Stimulated activated CD4-positive, alpha-beta T cell treated with anti-CD3 and anti-CD28 coated beads, Interleukin-1b, Interleukin-23, amount 100 ng/mL, for 48 hours (primary cell): ENCODE measurements around the gene RAVER1.

Source experiments
- DNase-seq: peaks from one replicate; pipeline ENCODE4 v3.0.0-alpha.2; 2020

The RAVER1 gene

GRCh38 chr19:10317045-10317856 is 16.1 kb downstream of the RAVER1 start:
- no peak for DNase-seq

- no peak for DNase-seq
Measured at GRCh38 chr19:10316229-10317044, 16.9 kb downstream of the RAVER1 start.

DNA sequence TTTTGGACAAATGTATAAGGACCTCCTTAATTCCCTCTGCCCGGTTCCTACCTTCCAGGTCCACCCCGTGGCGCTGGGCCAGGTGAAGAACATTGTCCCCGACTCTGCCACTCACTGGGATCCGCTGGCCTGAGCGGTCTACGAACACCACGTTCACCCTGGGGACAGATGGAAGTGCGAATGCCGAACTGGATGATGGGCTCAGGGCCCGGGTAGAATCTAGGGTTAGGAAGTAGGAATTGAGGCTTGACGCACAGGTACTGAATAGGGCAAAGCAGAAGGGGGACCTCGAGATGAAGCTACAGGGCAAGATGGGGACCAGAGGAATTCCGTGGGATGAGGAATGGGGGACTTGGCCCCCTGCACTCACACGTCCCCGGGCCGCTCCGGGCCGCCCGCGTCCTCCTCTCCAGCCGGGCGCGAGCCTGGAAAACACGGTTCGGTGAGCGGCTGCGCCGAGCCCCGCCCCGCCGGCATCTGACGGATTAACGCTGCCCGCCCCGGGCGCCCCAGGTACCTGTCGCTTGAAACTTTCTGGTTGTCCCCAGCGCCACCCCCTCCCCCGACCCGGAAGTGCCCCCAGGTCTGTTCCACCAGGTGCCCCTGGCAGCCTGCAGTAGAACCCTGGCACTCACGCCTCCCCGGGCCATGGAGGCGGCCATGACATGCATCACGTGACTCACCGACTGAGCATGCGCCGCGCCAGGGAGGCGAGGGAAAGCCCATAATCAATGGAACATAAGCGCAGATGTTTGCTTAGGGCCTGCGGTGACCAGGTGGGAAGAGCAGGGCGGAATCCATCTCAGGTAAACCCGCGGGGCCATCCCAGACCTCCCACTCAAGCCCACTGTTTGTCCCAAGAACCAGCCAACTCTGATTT is 17.8 kb downstream of the RAVER1 start, which contains the start of gene FDX2:
TSS of gene FDX2 (minus strand) at position 681 of the 880 bp plus-strand sequence. CDS start at position 662, 19 bp downstream.
- DNase-seq: peak; percentile 90

DNA sequence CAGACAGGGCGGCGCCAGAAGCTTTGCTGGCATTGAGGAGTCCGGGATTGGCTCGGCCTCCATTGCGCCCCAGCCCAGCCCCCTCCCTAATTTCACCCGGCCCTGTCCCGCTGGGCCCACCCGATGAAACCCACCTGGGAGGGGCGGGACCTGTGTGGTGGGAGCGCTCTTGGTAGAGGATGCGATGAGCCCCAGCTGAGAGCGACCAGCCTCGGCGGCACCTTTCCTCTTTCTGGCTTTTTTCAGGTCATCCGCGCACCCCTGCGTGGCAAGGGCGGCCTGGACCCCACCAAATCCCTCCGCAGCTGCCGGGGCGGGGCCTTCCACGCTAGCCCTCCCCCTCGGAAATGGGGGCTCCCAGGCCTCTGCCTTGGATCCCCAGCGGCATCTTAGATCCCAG is 23.9 kb downstream of the RAVER1 start, which contains the start of gene ZGLP1:
TSS of gene ZGLP1 (minus strand) at position 393 of the 400 bp plus-strand sequence.
- no peak for DNase-seq

GRCh38 chr19:10306327-10306726 is 27.0 kb downstream of the RAVER1 start:
- DNase-seq: no peak

DNA sequence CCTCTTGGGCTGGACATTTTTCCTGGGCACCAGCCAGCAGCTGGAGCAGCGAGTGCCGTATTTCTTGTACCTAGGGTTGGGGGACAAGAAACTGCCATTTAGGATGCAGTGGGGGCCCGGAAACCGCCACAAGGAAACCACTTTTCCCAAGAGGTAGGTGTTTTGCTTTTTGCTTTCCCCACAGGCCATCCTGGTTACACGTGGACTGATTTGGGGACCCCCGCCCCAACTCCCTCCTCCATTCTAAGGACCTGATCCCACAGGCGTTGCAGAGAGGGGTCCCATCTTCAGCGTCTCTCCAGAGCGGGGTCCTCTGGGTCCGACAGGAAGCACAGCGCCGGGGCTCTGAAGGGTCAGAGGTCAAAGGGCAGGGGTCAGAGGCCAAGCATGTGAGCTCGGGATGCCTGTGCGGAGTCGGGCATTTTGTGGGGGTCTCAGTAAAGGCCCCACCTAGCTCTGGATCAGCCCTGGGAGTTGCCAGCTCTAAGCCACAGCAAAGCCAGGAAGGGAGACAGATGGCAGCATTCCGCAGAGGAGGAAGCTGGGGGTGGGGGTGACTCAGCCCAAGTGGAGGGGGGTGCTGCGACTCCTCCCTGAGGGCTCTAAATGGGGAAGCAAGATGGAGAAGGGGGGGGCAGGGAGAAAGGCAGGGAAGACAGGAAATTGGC is 28.1 kb downstream of the RAVER1 start:
- no peak for DNase-seq

- DNase-seq: no peak
Measured at GRCh38 chr19:10299545-10300458, 33.5 kb downstream of the RAVER1 start.

DNA sequence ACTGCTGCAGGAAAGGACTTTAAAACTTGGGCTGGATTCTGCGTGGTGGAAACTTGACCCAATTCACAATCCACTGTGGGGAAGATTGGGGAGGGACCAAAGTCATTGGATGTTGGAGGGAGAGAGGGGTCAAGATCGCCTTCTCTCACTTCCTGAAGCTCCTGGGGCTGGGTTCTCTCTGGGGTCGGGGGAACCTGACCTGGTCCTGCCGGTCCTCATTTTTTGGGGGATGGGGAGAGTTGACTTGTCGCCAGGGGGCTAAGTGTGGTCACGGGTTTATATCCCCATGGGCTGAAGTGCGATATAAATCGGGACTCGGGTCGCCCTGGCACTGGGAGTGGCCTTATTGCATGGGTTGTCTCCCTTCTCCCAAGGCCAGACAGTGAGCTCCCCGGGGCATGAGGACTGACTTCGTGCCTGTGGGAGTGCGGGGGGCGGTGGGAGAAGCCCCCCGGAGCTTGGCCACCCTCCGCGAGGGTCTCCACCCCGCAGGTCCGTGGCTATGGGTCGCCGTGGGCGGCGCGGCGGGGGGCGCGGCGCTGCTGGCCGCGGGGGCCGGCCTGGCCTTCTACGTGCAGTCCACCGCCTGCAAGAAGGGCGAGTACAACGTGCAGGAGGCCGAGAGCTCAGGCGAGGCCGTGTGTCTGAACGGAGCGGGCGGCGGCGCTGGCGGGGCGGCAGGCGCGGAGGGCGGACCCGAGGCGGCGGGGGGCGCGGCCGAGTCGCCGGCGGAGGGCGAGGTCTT is 37.3 kb downstream of the RAVER1 start:
- no peak for DNase-seq

GRCh38 chr19:10295305-10295846 is 38.0 kb downstream of the RAVER1 start:
- DNase-seq: peak; percentile 54

- DNase-seq: no peak
Measured at GRCh38 chr19:10294368-10294697, 39.0 kb downstream of the RAVER1 start.

DNA sequence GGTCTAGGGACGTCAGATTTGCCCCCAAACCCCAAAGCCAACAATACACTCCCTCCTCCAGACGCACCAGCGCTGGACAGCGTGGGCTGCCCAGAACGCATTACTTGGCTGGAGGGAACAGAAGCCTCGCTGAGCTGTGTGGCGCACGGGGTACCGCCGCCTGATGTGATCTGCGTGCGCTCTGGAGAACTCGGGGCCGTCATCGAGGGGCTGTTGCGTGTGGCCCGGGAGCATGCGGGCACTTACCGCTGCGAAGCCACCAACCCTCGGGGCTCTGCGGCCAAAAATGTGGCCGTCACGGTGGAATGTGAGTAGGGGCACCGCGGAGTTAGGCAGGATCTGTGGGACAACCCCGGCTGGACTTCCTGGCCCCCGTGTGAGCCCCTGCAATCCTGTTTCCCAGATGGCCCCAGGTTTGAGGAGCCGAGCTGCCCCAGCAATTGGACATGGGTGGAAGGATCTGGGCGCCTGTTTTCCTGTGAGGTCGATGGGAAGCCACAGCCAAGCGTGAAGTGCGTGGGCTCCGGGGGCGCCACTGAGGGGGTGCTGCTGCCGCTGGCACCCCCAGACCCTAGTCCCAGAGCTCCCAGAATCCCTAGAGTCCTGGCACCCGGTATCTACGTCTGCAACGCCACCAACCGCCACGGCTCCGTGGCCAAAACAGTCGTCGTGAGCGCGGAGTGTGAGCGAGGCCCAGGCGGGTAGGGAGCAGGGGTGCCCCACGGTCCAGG is 39.5 kb downstream of the RAVER1 start:
- no peak for DNase-seq

- DNase-seq: no peak
Measured at GRCh38 chr19:10292789-10293636, 40.3 kb downstream of the RAVER1 start.

DNA sequence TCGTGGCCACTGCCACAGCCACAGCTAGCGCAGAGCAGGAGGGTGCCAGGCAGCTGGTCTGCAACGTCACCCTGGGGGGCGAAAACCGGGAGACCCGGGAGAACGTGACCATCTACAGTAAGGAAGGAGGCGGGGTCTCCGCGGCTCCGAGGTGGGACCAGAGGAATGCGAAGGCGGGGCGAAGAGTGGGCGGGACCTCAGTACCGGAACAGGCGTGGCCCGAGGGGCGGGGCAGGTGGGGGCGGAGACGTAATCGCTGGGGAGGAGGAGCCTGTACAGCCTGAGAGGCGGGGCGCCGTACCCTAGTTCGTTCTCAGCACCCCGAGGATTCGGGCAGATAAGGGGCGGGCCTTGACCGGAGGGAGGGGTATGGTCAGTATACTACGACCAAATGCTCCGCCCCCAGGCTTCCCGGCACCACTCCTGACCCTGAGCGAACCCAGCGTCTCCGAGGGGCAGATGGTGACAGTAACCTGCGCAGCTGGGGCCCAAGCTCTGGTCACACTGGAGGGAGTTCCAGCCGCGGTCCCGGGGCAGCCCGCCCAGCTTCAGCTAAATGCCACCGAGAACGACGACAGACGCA is 41.0 kb downstream of the RAVER1 start:
- DNase-seq: peak; percentile 82

DNA sequence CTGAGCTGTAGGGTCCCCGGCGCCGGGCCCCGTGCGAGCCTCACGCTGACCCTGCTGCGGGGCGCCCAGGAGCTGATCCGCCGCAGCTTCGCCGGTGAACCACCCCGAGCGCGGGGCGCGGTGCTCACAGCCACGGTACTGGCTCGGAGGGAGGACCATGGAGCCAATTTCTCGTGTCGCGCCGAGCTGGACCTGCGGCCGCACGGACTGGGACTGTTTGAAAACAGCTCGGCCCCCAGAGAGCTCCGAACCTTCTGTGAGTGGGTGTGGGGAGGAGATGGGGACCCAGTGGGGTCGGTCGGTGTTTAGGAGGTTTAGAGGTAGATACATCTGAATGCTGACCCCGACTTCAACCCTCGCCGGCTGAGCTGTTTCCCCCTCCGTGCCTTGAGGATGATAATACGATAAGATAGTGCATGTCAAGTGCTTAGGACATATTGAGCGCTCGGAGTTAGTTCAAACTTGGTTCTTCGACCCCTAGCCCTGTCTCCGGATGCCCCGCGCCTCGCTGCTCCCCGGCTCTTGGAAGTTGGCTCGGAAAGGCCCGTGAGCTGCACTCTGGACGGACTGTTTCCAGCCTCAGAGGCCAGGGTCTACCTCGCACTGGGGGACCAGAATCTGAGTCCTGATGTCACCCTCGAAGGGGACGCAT is 41.6 kb downstream of the RAVER1 start:
- no peak for DNase-seq

DNA sequence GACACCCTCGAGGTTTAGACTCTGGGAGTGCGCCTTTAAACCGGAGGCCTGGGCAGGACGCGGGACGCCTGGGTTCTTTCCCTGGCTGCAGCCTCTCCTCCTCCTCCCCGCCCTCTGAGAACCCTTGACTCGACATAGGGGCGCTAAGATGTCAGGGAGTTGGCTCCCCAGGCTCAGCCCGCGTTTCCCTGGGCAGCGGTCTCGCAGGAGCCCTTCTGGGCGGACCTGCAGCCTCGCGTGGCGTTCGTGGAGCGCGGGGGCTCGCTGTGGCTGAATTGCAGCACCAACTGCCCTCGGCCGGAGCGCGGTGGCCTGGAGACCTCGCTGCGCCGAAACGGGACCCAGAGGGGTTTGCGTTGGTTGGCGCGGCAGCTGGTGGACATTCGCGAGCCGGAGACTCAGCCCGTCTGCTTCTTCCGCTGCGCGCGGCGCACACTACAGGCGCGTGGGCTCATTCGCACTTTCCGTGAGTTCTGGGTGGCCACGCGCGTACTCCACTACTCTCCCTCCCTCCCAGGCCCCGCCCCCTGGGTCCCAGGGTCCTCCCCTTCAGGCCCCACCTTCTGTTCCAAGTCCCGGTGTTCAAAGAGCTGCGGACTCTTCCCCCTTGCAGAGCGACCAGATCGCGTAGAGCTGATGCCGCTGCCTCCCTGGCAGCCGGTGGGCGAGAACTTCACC is 42.3 kb downstream of the RAVER1 start:
- DNase-seq: peak; percentile 58

DNA sequence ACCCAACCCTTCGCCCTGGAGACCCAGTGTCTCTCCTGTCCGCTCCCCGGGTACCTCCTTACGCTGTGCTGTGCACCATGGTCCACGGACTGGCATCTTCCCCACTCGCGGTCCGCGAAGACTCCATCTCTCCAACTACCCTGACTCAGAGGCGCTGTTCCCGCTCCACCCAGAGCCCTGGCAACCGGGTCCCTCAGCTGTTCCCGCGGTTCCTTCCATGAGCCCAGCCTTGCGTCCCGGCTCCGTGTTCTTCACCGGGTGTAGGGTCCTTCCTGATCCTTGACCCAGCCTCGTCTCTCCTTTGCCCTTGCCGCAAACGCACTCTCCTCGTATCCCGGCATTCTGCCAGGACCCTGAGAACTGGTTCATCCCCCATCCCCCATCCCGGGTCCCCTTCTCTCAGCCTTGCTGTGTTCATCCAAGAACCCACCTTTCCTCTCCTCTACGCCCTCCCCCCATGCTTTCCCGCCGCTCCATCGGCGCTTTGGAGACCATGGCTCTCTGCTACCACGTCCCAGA is 42.9 kb downstream of the RAVER1 start:
- DNase-seq: no peak
